Activated T-cell treated with anti-CD3 and anti-CD28 coated beads, Interleukin-2, amount 50 U/mL, for 1 hour (primary cell): ENCODE data around the gene JPT1.

Experiments
- DNase-seq: peaks from one replicate; pipeline ENCODE4 v3.0.0-alpha.2; 2020

The JPT1 gene

DNA sequence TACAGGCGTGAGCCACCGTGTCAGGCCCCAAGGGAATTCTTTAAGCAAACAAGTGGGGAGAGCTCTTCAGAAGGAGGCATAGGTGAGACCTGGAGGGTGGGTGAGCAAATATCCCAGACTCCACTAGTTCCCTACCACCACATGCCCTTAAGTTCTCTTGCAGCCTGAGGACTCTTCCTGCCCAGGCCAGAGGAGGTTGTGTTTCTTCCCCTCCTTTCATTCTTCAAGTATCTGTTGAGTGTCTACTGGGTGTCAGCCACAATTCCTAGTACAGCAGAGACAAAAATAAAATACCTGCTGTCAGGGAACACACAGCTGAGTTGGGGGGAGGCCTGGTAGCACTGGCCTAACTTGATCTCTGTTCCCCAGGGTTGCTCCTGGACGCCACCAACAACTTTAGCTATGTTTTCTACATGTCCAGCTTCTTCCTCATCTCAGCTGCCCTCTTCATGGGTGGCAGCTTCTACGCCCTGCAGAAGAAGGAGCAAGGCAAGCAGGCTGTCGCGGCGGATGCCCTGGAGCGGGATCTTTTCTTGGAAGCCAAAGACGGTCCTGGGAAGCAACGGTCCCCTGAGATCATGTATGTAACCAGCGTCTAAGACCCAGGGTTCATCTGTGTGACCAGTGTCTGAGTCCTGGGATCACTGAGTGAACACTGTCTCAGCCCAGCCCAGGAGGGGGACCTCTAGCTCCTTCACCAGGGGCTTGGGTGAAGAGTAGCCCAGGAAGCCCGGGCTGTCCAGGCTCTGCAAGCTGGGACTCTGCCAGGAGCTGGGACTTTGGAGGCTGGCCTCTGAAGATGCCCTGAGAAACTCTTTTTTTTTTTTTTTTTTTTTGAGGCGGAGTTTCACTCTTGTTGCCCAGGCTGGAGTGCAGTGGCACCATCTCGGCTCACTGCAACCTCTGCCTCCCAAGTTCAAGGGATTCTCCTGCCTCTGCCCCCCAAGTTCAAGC is 50.4 kb downstream of the JPT1 start:
- DNase-seq = no peak

DNA sequence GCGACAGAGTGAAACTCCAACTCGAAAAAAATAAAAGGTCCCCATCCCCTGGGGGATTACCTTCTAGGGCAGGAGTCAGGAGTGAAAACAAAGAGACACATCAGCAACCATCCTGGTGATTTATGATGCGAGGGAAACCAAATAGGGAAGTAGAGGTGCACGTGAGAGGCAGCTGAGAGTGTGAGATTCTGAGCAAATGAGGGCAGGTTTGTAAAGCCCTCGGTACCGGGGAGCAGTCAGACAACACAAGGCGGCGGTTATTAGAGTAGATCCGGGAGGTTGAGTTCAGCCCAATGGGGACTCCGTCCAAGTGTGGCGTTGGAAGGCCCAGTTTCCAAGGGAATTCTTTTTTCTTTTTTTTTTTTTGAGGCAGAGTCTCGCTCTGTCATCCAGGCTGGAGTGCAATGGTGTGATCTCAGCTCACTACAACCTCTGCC is 51.9 kb downstream of the JPT1 start:
- DNase-seq = no peak

DNA sequence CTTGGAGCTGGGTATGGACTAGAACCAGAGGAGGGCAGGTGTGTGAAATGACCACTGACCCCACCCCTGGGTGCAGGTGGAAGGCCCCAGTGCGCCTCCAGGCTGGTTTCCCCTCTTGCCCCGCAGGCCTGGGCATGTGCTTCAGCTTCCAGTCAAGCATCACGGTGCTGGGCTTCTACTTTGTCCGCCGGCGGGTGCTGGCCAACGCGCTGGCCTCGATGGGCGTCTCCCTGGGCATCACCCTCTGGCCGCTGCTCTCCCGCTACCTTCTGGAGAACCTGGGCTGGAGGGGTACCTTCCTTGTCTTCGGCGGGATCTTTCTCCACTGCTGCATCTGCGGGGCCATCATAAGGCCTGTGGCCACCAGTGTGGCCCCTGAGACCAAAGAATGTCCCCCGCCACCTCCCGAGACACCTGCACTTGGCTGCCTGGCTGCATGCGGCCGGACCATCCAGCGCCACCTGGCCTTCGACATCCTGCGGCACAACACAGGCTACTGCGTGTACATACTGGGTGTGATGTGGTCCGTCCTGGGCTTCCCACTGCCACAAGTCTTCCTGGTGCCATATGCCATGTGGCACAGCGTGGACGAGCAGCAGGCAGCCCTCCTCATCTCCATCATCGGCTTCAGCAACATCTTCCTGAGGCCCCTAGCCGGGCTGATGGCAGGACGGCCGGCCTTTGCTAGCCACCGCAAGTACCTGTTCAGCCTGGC is 54.3 kb downstream of the JPT1 start:
- no peak for DNase-seq

DNA sequence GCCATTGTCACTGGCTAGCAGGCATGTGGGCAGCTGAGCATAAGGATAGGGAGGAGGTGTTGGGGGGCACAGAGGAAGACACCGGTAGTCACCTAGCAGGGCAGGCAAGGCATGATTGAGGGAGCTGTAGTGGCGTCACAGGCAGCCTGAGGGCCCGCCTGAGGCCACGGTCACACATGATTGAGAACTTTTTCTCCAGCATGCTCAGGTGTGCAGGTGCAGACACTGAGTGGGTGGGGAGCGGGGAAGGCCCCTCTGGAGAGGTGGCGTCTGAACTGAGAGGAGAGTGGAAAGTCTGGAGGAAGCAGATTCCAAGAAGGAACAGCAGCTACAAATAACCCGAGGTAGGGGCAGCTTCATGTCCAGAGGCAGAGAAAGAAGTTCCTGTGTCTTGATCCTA is 55.5 kb downstream of the JPT1 start:
- no peak for DNase-seq

DNA sequence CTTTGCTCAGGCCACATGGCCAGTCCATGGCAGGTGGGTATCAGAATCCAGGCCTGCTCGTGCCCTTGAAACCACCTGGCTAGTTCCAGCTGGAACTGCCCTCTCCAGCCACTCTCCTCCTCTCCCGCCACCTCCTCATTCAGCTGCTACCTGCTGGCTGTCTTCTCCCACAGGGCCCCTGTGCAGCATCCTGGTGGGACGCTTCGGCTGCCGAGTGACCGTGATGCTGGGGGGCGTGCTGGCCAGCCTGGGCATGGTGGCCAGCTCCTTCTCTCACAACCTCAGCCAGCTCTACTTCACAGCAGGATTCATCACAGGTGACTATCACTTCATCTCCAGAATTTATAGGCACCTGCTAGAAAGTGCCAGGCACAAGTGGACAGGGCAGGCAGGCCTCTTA is 56.4 kb downstream of the JPT1 start:
- no peak for DNase-seq

DNA sequence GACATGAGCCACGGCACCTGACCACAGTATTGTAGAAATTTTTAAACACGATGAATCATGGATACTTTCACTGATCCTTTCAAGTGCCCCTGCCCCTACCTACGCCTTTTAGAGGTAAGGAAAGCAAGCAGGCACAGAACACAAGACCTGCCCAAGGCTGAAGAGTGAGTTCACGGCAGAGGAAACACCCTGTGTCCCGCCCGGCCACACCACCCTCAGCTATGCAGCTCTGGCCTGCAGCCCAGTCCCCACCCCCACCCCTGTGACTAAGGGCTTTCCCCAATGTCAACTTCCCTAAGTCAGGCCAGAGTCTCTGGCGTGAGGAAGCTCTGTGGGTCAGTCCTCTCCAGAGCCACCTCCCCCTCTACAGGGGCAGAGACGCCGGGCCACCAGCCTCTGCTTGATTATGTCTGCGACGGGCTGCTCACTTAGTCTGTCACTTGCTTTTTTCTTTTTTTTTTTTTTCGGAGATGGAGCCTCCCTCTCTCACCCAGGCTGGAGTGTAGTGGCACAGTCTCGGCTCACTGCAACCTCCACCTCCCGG is 58.2 kb downstream of the JPT1 start:
- no peak for DNase-seq

DNA sequence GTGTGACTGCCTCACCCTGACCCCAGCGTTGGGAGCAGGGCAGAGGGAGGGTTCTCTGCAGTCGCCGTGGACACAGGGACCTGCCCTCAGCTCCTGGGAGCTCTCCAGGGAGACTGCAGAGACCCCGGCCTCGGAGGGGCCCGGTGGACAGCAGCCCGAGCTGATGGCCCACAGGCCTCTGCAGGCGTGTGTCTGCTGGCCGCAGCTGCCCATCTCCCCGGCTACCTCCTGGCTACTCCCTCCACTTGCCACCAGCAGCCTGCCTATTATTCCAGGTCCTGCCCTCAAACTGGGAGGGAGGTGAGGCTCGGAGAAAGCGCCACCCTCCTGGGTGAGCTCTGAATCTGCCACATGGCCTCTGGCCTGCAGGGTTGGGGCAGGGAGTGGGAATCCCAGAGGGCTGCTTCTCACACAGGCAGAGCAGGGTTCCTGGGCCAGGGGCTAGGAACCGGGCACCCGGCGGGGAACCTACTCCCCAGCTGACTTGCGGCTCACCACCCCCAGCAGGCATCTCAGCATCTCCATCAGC is 59.4 kb downstream of the JPT1 start:
- no peak for DNase-seq

DNA sequence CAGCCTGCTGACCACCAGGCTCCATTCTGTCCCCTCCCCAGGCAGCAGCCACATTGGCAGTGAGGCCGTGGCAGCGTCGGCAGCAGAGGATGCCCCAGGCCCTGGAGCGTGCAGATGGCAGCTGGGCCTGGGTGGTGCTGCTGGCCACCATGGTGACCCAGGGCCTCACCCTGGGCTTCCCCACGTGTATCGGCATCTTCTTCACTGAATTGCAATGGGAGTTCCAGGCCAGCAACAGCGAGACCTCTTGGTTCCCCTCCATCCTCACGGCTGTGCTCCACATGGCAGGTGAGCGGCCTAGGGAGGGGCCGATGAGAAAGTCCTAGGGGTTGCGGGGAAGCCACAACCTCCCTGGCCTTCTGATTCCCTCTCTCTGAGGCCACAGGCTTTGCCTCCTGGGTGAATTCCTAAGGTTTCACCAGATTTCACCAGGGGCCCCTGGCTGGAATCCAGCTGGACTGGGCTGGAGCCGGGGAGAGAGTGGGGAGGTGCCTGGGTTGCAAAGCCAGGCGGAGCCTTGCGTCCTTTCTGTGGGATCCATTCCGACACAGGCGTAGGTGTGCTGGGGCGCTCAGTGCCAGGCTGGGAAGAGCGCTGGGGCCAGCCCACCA is 60.7 kb downstream of the JPT1 start:
- DNase-seq = no peak

DNA sequence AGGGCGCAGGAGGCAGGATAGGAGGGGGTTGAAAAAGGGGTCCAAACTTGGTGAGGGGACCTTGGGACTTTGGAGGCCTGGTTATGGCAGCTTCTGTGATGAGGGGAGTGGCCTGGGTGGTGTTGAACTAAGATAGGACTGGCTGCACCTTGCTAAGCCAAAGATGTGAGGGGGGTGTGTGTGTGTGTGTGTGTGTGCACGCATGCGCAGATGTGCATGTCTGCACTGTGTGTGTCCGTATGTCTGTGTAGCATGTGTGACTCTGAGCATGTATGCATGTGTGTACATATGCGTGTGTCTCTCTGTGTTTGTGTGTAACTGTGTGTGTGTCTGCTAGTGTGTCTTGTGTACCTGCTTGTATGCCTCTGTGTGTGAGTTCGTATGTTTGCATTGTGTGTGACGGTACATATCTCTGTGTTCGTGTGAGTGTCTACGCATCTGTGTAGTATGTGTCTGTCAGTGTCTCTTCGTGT is 62.4 kb downstream of the JPT1 start:
- DNase-seq = no peak

DNA sequence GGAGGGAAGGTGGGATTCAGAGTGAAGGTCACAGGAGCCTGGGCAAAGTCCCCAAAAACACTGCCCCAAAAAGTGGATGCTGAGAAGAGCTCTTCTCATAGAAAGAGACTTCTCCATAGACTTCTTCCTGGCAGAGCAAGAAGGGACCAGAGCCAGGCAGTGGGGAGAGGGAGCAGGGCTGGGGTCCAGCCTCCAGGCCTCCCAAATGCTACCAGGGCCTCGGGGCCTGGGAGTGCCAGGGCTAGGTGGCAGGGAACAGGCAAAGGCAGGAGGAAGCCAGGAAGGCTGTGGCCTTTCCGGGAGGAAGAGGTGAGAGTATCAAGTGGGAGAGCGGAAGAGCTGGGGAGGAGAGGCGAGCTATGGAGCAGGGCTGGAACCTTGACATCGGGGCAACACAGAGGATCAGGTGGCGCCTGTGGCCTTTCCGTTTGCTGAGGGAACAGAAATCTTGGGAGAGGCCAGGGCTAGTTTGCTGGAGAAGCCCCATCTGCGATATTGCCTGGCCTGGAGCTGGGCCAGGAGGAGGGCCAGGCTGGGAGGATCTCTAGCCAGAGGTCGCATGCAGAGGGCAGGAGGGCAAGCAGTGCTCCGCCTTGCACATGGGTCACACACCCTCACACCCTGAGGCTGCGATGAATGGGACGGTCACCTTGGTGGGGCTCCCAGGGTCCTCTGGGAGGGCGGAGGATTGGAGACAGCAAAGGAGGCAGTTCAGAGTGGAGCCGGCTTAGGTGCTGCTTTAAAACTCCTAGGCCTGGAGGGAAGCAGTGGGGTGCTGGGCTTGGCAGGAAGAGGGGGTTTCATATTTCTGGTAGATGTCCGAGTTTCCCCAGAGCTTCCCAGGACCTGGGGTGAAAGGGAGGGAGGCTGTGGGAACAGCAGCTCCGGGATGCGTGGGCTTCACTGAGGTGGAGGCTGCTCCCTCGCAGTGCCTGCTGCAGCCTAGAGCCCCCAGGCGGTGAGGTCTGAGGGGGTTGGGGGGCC is 63.1 kb downstream of the JPT1 start:
- no peak for DNase-seq

DNA sequence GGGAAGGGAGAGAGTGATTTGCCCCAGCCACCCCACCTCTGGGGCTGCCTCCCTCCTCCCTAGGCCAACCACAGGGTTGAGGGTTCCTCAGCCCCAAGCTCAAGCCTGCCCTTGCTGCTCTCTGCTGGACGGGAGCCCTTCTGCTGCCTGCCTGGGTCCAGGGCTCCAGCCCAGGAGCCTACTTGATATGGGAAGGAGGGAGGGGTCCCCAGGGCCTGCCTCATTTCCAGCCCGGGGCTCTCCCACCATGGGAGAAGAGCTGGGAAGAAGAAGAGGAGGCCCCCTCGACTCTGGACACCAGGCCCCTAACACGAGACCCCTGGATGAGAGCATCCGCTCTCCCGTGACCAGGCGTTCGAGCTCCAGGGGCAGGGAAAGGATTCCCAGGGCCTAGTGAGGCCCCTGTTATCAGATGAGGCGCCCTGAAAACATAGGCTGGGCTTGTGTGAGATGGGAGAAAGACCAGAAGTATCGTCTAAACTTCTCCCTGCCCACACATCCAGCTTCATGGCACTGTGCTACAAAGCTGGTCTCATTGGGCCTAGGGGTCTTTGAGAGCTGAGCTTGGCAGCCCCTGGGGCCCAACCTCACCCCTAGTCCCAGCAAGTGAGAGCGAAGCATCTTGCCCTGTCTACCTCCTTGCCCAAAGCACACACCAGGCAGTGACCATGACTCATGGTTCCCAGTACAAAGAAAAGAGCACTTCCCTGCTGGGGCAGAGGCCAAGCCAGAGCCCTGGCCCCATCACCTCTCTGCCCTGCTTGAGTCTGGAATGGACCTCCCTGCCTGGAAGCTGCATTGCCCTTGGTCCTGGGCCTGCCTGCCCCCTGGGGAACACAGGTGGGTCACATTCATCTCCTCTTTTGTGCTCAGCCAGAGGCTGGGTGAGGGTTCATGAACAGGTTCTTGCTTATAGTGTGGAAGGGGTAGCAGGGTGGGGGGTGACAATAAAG is 65.6 kb downstream of the JPT1 start:
- DNase-seq = peak; percentile 29

DNA sequence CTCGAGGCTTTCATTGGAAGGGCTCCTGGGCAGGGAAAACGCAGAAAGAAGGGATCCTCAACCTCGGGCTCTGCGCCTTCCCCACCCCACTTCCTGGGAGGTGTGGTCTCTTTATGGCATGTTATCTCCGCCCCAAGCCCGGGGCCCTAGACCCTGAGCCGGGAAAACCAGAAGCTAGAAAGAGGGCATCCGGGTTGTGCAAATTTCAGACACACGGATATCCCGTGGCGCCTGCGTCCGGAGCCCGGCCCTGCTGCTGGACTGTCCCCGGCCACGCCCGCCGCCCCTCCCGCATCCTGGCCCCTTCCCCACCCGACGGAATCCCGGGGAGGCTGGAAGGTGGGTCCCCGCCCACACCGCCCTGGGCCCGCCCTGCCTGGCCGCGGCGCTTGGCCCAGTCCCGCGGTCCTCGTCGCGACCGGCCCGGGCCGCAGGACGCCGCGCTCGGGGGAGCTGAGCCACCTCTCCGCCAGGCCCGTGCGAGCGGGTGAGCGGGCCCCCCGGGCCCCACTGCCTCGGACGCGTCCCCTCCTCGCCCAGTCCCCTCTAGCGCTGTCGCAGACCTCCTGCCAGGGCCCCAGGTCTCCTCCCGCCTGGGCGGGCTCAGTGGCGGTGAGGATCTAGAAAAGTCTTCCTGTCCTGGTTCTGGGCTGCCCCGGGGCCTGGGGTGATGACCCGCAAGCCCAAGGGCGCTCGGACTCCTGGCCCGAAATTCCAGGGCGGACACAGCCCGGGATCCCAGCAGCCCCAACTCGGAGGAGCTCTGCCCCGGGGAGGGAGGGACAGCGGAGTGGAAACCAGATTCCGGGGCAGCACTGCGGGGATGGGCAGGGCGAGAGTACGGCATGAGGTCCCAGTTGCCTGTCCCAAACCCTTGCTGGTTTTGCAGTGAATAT is 66.5 kb downstream of the JPT1 start, which contains the start of gene SLC16A5:
Gene SLC16A5 (plus strand): TSS at position 397 of the 896 bp plus-strand sequence. CDS start 5,683 bp downstream, outside the sequence.
- peak; percentile 56 for DNase-seq

DNA sequence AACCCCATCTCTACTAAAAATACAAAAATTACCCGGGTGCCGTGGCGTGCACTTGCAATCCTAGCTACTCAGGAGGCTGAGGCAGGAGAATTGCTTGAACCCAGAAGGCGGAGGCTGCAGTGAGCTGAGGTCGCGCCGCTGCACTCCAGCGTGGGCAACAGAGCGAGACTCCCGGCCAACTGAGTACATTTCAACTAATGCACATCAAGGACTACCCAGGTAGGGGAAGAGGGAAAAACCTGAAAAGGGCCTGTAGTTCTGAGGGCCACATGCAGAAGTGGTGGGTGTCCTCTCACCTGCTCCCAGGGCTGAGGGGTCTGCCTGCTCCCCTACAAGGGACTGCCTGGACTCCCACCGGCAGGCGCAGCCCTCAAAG is 67.1 kb downstream of the JPT1 start:
- no peak for DNase-seq

DNA sequence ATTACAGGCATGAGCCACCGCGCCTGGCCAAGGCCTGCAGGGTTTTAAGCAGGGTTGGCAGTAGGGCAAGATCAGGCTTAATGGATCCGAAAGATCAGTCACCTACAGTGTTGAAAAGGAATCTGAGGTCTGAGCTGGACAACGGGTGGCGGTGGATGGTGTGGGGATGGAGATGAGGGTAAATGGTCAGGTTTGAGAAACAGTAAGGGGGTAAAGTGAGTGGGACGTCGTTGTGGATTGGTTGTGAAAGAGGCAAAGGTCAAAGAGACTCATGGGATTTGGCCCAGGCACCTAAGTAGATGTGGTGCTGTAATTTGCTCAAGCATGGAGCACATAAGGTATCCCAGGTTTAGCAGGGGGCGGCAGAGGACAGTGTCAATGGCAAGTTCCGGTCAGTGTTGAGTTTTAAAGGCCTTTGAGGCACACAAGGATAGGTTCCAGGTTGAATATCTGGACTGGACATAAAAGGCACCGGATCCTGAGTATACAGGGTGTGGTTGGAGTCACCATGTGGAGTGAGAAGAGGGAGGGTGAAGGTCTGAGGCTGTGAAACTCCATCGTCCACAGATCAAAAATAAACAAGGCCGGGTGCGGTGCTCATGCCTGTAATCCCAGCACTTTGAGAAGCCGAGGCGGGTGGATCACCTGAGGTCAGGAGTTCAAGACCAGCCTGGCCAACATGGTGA is 67.7 kb downstream of the JPT1 start:
- DNase-seq = no peak
